ENCODE measurements around the gene IDS.

IDS gene

DNA sequence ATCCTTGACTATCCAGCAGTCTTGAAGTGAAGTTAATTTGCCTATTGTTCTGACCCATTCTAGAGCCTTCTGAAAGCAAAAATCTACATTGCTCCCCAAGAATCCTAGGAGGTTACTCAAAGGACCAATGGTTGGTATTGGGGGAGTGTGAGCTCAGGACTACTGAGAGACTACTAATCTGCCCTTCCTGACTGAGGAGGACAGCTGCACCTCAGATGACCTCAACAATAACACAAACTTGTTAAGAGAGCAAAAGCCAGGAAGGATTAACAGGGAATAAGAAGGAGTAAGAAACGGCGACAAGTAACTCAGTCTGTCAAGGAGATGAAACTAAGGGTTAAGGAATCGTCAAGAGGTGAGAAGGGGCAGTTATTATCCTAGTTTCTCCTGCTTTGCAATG, 43.4 kb downstream of the IDS start:
- DNase-seq (ENCODE audit: low read depth, low spot score): no peak

DNA sequence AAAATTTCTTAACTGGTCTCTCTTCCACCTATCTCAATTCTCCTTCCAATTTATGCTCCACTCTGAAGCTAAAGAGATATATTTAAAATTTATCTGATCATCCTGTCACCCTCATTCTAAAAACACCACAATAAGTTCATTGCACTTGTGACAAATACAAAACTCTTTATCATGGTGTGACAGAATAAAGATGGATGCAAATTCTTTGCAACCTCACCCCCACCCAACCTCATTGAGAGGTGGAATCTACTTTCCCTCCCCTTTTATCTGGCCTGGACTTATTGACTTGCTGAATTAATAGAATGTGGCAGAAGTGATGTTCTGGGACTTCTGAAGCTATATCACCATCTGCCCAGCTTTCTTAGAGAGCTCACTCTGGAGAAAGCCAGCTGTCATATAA, 46.5 kb downstream of the IDS start:
- no peak for DNase-seq (ENCODE audit: low read depth, low spot score)

DNA sequence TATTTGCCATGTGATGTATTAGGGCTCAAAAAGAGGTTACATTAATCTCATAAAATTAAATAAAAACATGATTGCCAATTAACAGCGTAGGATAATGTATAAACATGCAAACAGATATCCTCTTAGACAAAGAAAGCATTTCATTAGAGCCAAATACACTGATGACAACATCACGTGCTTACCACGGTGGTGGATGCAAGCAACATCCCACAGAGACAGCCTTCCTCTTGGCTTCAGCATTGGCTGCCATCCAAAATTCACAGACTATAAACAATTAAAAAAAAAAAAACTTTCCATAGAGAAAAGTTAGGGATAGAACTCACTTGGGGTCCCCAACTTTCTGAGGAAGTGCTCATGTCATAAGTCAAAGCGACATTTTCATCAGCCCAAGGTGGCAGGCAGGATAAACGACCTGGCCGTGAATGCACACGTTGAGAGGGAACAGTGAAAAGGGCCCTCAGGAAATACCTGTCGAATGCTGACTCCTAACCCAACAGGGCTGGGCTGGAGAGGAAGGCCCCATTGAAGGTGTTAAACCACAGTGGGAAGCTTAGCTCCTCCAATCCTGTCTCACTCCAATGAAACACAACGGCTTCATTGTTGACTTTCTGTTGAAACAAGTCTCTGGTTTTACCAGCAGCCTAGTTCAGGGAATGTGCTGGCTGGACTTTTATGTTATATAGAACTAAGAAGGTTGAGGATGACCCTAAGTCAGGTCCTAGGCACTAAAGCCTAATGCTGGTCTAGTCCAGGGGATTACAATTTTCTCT, 48.4 kb downstream of the IDS start:
- no peak for DNase-seq (ENCODE audit: low read depth, low spot score)

DNA sequence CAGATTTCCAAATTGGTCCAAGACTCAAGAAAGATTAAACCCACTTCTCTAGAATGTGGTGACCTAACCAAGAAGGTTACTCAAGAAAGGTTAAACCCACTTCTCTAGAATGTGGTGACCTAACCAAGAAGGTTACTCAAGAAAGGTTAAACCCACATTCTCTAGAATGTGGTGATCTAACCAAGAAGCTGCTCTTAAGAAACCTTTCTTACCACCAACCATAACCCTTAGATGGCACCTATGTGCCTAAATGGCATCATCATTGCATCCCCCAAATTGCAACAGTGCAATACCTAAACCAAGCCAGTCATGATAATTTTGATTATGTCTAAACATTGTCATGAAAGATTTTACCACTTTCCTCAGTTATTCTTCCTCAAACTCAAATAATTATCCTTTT, 49.2 kb downstream of the IDS start:
- DNase-seq (ENCODE audit: low read depth, low spot score): no peak

DNA sequence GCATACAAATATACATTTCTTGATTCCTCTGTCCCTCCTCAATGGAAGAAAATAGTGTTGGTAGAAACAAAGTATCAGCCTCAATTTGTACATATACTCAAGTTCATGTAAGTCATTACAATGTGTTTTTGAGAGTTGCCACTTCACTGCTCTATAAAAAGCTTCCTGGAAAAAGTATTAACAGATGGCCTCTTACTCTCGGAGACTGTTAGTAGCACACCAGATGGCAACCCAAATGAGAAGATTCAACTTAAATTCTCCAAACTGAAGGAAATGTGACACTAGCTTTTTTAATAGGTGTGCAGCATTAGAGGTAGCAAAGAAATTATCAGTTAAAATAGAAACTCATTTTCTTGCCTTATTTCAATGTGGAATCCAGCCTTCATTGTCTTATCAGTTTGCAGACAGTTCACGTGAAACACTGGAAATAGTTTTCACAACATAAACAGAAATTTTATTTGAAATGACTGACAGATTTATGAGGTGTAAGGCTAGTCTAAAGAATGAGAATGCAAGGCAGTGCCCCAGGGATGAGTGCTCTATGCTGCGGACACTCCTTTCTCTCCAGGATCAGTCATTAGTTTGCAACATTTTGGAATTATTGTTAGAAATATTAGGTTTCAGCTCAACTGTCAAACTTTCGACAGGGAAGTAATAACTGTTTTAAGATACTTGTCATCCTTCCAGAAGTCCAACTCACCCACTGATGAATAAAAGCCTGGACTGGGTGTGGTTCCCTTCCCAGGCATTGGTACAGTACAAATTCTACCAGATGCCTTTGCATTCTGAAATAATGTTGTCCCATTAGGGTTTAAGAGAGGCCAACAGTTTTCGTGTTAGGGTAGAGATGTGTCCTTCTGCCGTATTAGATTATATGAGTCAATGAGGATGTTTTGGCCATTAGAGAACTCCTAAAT, 50.9 kb downstream of the IDS start:
- no peak for DNase-seq (ENCODE audit: low read depth, low spot score)

DNA sequence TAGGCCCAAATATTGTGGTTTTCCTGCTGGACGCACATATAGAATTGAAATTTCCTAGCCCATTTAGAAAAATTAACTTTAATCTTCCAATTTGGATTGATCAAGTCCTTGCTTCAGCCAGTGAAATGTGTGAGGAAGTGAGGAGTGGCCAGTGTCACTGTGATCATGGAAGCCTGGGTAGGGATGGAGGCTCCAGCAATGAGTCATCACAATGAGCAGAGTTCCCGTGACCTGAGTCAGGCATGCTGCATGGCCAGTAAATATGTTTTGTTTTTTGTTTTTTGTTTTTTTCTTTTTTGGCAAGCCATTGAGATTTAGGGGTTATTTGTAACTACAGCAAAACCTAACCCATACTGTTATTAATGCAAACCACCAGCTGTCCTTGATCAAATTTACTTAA, 52.1 kb downstream of the IDS start:
- no peak for DNase-seq (ENCODE audit: low read depth, low spot score)

DNA sequence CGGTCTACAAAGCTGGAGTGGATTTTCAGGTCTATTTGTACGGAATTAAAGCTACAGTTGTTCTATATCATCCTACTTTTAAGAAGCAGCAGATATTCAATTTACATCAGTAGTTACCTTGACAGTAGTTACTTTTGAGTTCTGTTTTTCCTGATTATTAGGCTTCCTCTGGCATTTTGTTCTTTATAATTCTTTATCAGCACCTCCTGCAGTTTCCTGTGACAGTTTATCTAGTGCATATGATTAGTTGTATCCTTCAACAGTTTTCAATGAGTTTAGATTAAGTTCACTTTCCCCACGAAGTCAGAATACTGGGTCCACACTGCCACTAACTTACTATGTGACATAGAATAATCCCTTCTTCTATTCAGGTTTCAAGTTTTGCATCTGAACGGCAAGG, 71.7 kb downstream of the IDS start:
- DNase-seq (ENCODE audit: low read depth, low spot score): no peak

DNA sequence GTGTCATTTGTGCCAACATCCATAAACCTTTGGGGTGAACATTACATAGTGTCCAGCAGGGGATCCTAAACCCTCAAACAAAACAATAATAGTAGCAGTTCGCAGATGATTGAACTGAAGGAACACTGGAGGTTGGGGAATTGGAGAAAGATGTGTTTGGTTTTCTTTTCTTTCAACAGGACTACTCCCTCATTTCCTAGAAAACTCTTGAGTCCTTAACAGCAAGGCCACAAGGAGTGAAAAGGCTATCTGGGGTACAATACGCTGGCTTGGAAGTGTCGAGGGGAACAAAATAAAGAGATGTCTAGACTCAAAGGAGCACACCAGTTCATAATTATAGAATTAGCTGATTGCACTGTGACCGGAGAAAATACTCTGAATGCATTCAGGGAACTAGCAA, 72.1 kb downstream of the IDS start:
- no peak for DNase-seq (ENCODE audit: low read depth, low spot score)
